Measurements from ENCODE around the gene PLBD2. TPM values are rescaled to one million over a fixed set of nuclear protein-coding genes. Genes with fewer than 3 reads are reported as not detected.

Gene PLBD2
- total and polyA plus RNA-seq, 9 of the 15 experiments (the other 6 are each of a cell fraction or from before 2014, with no cell fraction given) = 2.4 to 37.4 (median 6.0) TPM

DNA sequence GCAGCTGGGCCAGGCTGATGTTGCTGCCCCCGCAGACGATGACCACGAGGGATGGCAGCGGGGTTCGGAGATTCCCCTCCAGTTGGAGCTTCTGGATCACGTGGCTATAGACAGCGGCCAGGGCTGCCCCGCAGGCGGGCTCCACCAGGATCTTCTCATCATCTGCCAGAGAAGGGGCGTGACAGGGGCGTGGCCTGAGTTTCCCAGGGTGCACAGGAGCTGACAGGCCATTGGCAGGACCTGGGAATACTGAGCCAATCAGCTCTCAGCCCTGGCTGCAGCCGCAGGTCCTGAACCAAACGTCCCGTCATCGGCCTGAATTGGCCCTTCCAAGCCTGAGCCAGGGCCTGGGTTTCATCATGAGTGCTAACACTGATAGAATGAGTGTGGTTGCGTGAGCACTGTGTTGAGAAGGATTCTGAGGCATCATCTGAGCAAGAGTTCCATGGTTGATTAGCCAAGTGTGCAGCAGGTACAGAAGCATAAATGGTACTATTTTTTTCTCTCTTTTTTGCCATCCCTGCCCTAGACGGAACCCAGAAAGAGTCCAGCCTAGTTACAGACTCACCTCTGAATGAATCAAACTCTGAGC, 34.7 kb downstream of the PLBD2 start (continued):
- TF ChIP-seq ZNF24 (IDR thresholded peaks at IDR 0.05) = no peak
- no peak for TF ChIP-seq STAT5B (CRISPR knock-in tag; IDR thresholded peaks at IDR 0.05)
- peak; percentile 64 for TF ChIP-seq ZNF143 (CRISPR knock-in tag; IDR thresholded peaks at IDR 0.05)
- TF ChIP-seq GTF2F1 (IDR thresholded peaks at IDR 0.05; ENCODE audit: low read depth, low read length) = no peak
- no peak for TF ChIP-seq U2AF1 (optimal IDR thresholded peaks at IDR 0.05; ENCODE audit: low read depth, low read length)
- no peak for TF ChIP-seq LARP7 (IDR thresholded peaks at IDR 0.05)
- no peak for TF ChIP-seq RBM14 (IDR thresholded peaks at IDR 0.05; ENCODE audit: borderline replicate concordance, insufficient read depth, low read depth, low read length)
- TF ChIP-seq PHF20 (IDR thresholded peaks at IDR 0.05; ENCODE audit: partially characterized antibody) = no peak
- TF ChIP-seq ZNF668 (CRISPR knock-in tag; IDR thresholded peaks at IDR 0.05) = no peak
- TF ChIP-seq ZKSCAN3 (CRISPR knock-in tag; IDR thresholded peaks at IDR 0.05) = no peak
- no peak for TF ChIP-seq SRSF9 (IDR thresholded peaks at IDR 0.05; ENCODE audit: borderline replicate concordance, low read depth, low read length)
- no peak for TF ChIP-seq SMAD2 (IDR thresholded peaks at IDR 0.05; ENCODE audit: low read depth, low read length)
- no peak for TF ChIP-seq HNRNPK (IDR thresholded peaks at IDR 0.05; ENCODE audit: low read depth, low read length, poor library complexity, severe bottlenecking)
- TF ChIP-seq KHSRP (IDR thresholded peaks at IDR 0.05) = no peak
- no peak for TF ChIP-seq CEBPB (tag; IDR thresholded peaks at IDR 0.05)
- TF ChIP-seq ZNF75A (CRISPR knock-in tag; IDR thresholded peaks at IDR 0.05) = no peak
- no peak for TF ChIP-seq HIVEP1 (CRISPR knock-in tag; IDR thresholded peaks at IDR 0.05)
- TF ChIP-seq ELF4 (CRISPR knock-in tag; IDR thresholded peaks at IDR 0.05) = no peak
- TF ChIP-seq, protein P1, sequence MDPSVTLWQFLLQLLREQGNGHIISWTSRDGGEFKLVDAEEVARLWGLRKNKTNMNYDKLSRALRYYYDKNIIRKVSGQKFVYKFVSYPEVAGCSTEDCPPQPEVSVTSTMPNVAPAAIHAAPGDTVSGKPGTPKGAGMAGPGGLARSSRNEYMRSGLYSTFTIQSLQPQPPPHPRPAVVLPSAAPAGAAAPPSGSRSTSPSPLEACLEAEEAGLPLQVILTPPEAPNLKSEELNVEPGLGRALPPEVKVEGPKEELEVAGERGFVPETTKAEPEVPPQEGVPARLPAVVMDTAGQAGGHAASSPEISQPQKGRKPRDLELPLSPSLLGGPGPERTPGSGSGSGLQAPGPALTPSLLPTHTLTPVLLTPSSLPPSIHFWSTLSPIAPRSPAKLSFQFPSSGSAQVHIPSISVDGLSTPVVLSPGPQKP (CRISPR knock-in tag; IDR thresholded peaks at IDR 0.05) = no peak
- TF ChIP-seq, protein P2, sequence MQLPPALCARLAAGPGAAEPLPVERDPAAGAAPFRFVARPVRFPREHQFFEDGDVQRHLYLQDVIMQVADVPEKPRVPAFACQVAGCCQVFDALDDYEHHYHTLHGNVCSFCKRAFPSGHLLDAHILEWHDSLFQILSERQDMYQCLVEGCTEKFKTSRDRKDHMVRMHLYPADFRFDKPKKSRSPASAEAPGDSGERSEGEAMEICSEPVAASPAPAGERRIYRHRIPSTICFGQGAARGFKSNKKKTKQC (CRISPR knock-in tag; IDR thresholded peaks at IDR 0.05) = no peak
- no peak for TF ChIP-seq RFX5 (IDR thresholded peaks at IDR 0.05; ENCODE audit: low read depth, low read length)
- TF ChIP-seq ZNF507 (tag; conservative IDR thresholded peaks at IDR 0.05) = no peak
- TF ChIP-seq BHLHE40 (IDR thresholded peaks at IDR 0.05; ENCODE audit: low read length) = peak; percentile 25; the same call in 1 of the 2 replicates
- TF ChIP-seq, protein P3, sequence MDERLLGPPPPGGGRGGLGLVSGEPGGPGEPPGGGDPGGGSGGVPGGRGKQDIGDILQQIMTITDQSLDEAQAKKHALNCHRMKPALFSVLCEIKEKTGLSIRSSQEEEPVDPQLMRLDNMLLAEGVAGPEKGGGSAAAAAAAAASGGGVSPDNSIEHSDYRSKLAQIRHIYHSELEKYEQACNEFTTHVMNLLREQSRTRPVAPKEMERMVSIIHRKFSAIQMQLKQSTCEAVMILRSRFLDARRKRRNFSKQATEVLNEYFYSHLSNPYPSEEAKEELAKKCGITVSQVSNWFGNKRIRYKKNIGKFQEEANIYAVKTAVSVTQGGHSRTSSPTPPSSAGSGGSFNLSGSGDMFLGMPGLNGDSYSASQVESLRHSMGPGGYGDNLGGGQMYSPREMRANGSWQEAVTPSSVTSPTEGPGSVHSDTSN (CRISPR knock-in tag; IDR thresholded peaks at IDR 0.05; ENCODE audit: low read depth) = no peak
- TF ChIP-seq, protein P3 (tag; conservative IDR thresholded peaks at IDR 0.05; ENCODE audit: low read depth) = no peak
- TF ChIP-seq ZNF436 (CRISPR knock-in tag; IDR thresholded peaks at IDR 0.05) = no peak
- no peak for TF ChIP-seq ZC3H11A (IDR thresholded peaks at IDR 0.05; ENCODE audit: low read depth, low read length)
- TF ChIP-seq STAG1 (CRISPR knock-in tag; IDR thresholded peaks at IDR 0.05; ENCODE audit: borderline replicate concordance) = no peak

All from K562 (cell line).